ENCODE data around the gene PRKCG.

Gene PRKCG

DNA sequence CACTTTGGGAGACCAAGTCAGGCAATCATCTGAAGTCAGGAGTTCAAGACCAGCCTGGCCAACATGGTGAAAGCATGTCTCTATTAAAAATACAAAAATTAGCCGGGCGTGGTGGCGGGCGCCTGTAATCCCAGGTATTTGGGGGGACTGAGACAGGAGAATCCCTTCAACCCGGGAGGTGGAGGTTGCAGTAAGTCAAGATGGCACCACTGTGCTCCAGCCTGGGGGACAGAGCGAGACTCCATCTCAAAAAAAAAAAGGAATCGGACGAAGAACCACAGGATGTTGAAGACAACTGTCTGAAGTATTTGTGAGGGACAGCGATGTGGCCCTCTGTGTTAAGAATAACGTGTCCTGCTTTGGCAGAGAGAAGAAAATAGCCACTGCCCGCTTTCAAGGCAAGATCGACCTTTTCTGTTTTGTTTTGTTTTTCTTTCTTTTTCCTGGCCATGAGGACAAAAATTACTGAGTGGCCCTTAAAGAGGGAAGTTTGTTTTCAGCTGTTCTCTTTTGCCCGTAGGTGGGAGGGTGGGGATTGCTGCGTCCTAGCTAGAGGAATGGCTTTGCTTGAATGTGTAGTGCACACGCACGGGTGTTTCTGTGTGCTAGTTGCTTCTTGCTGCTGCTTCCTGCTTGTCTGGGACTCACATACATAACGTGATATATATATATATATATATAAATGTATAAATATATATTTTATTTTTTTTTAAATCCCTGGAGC is 6.2 kb upstream of the PRKCG start:
- no peak for DNase-seq (ENCODE audit: insufficient read length, low spot score)
- TF ChIP-seq, protein P1, sequence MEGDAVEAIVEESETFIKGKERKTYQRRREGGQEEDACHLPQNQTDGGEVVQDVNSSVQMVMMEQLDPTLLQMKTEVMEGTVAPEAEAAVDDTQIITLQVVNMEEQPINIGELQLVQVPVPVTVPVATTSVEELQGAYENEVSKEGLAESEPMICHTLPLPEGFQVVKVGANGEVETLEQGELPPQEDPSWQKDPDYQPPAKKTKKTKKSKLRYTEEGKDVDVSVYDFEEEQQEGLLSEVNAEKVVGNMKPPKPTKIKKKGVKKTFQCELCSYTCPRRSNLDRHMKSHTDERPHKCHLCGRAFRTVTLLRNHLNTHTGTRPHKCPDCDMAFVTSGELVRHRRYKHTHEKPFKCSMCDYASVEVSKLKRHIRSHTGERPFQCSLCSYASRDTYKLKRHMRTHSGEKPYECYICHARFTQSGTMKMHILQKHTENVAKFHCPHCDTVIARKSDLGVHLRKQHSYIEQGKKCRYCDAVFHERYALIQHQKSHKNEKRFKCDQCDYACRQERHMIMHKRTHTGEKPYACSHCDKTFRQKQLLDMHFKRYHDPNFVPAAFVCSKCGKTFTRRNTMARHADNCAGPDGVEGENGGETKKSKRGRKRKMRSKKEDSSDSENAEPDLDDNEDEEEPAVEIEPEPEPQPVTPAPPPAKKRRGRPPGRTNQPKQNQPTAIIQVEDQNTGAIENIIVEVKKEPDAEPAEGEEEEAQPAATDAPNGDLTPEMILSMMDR (IDR thresholded peaks at IDR 0.05; ENCODE audit: insufficient read depth, missing control alignments) = no peak
- no peak for FAIRE-seq

DNA sequence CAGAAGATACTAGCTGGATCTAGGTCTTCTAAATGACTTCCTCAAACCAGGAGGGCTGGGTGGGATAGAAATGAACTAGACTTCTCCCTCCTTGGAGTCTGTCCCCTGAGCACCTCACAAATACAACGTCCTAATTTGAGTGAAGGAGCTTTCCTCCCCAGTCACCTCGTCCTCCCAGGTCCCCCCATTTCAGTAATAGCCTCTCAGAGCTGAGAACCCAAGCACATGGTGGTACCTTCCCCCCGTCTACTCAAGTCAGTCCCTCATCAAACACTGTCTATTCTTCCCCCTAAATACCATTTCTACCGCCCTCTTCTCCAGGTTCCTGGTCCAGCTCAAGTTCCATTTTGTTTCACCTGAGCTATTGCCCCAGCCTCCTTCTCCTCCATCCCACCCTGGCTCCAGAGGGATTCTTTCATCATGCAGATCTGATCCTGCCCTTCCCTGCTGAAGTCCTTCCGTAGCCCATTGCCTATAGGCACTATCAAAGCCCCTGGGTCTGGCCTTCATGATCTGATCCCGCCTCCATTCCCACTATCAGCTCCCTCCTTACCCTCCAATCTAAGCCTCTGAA is 5.3 kb upstream of the PRKCG start:
- DNase-seq (ENCODE audit: insufficient read length, low spot score) (no peak), FAIRE-seq (no peak)
- TF ChIP-seq, protein P1 (IDR thresholded peaks at IDR 0.05; ENCODE audit: insufficient read depth, missing control alignments) = no peak

DNA sequence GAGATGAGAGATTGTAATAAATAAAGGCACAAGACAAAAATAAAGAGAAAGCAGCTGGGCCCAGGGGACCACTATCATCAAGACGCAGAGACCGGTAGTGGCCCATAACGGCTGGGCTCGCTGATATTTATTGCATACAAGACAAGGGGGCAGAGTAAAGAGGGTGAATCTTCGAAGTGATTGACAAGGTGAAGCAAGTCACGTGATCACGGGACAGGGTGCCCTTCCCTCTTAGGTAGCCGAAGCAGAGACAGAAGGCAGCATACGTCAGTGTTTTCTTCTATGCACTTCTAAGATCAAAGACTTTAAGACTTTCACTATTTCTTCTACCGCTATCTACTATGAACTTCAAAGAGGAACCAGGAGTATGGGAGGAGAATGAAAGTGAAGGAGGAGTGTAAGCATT is 4.6 kb upstream of the PRKCG start:
- TF ChIP-seq, protein P1 (IDR thresholded peaks at IDR 0.05; ENCODE audit: insufficient read depth, missing control alignments) = no peak

GRCh38 chr19:53878776-53879139 is 3.2 kb upstream of the PRKCG start:
- TF ChIP-seq, protein P1 (IDR thresholded peaks at IDR 0.05; ENCODE audit: insufficient read depth, missing control alignments) = no peak
- FAIRE-seq = no peak
- no peak for DNase-seq (ENCODE audit: insufficient read length, low spot score)

More for the DNA sequence above, 4.6 kb upstream of the PRKCG start:
- FAIRE-seq (no peak), DNase-seq (ENCODE audit: insufficient read length, low spot score) (no peak)

- TF ChIP-seq, protein P1 (IDR thresholded peaks at IDR 0.05; ENCODE audit: insufficient read depth, missing control alignments) = no peak
- DNase-seq (ENCODE audit: insufficient read length, low spot score) = peak; percentile 92
- FAIRE-seq = no peak
Measured at GRCh38 chr19:53879140-53880081, 2.6 kb upstream of the PRKCG start.

GRCh38 chr19:53880711-53881481 is 1.1 kb upstream of the PRKCG start:
- FAIRE-seq = no peak
- TF ChIP-seq, protein P1 (IDR thresholded peaks at IDR 0.05; ENCODE audit: insufficient read depth, missing control alignments) = no peak
- DNase-seq (ENCODE audit: insufficient read length, low spot score) = no peak

Data from D721Med (cell line).